Measurements from ENCODE around the gene RYR3. TPM values are rescaled to one million over a fixed set of nuclear protein-coding genes. Genes with fewer than 3 reads are reported as not detected.
"Not testable (repeated sequence)": the region's sequence is repeated elsewhere in the genome, so short reads cannot be mapped to it uniquely, and the experiment has no call there.

Gene RYR3
- total RNA-seq, 1 donor = 5.4 TPM

GRCh38 chr15:33561407-33561806, 250.6 kb downstream of the RYR3 start:
- DNase-seq (ENCODE audit: low read depth in 2 of 3, low spot score in 2 of 3) = no peak

- no peak for DNase-seq (ENCODE audit: low read depth in 2 of 3, low spot score in 2 of 3)
Observed at GRCh38 chr15:33561967-33562366, 251.2 kb downstream of the RYR3 start.

GRCh38 chr15:33565094-33565493, 254.3 kb downstream of the RYR3 start:
- DNase-seq (ENCODE audit: low read depth in 2 of 3, low spot score in 2 of 3) = no peak

- DNase-seq (ENCODE audit: low read depth in 2 of 3, low spot score in 2 of 3) = no peak
Observed at GRCh38 chr15:33567652-33568051, 256.9 kb downstream of the RYR3 start.

GRCh38 chr15:33569036-33569435, 258.3 kb downstream of the RYR3 start:
- DNase-seq (ENCODE audit: low read depth in 2 of 3, low spot score in 2 of 3) = no peak

- not testable (repeated sequence) for DNase-seq (ENCODE audit: low read depth in 2 of 3, low spot score in 2 of 3)
Observed at GRCh38 chr15:33577911-33578310, 267.1 kb downstream of the RYR3 start.

- no peak for DNase-seq (ENCODE audit: low read depth in 2 of 3, low spot score in 2 of 3)
Observed at GRCh38 chr15:33580526-33580925, 269.8 kb downstream of the RYR3 start.

- no peak for DNase-seq (ENCODE audit: low read depth in 2 of 3, low spot score in 2 of 3)
Observed at GRCh38 chr15:33581032-33581431, 270.3 kb downstream of the RYR3 start.

- DNase-seq (ENCODE audit: low read depth in 2 of 3, low spot score in 2 of 3) = no peak
Observed at GRCh38 chr15:33584797-33585196, 274.0 kb downstream of the RYR3 start.

GRCh38 chr15:33586786-33587697, 276.3 kb downstream of the RYR3 start:
- no peak for DNase-seq (ENCODE audit: low read depth in 2 of 3, low spot score in 2 of 3)

- DNase-seq (ENCODE audit: low read depth in 2 of 3, low spot score in 2 of 3) = no peak
Observed at GRCh38 chr15:33587773-33588172, 277.0 kb downstream of the RYR3 start.

GRCh38 chr15:33592864-33593263, 282.1 kb downstream of the RYR3 start:
- DNase-seq (ENCODE audit: low read depth in 2 of 3, low spot score in 2 of 3) = no peak

- not testable (repeated sequence) for DNase-seq (ENCODE audit: low read depth in 2 of 3, low spot score in 2 of 3)
Observed at GRCh38 chr15:33598382-33598781, 287.6 kb downstream of the RYR3 start.

- no peak for DNase-seq (ENCODE audit: low read depth in 2 of 3, low spot score in 2 of 3)
Observed at GRCh38 chr15:33600212-33600611, 289.4 kb downstream of the RYR3 start.

GRCh38 chr15:33601461-33601860, 290.7 kb downstream of the RYR3 start:
- DNase-seq (ENCODE audit: low read depth in 2 of 3, low spot score in 2 of 3) = no peak

- DNase-seq (ENCODE audit: low read depth in 2 of 3, low spot score in 2 of 3) = no peak
Observed at GRCh38 chr15:33608714-33609113, 297.9 kb downstream of the RYR3 start.

- peak in 1 of 3 donors; percentile 26 for DNase-seq (ENCODE audit: low read depth in 2 of 3, low spot score in 2 of 3)
Observed at GRCh38 chr15:33612721-33613304, 302.0 kb downstream of the RYR3 start.

GRCh38 chr15:33616475-33616874, 305.7 kb downstream of the RYR3 start:
- peak in 1 of 3 donors; percentile 42 for DNase-seq (ENCODE audit: low read depth in 2 of 3, low spot score in 2 of 3)

- no peak for DNase-seq (ENCODE audit: low read depth in 2 of 3, low spot score in 2 of 3)
Observed at GRCh38 chr15:33618350-33618749, 307.6 kb downstream of the RYR3 start.

- no peak for DNase-seq (ENCODE audit: low read depth in 2 of 3, low spot score in 2 of 3)
Observed at GRCh38 chr15:33621141-33621540, 310.4 kb downstream of the RYR3 start.

GRCh38 chr15:33623010-33623409, 312.2 kb downstream of the RYR3 start:
- DNase-seq (ENCODE audit: low read depth in 2 of 3, low spot score in 2 of 3) = no peak

GRCh38 chr15:33624439-33624838, 313.7 kb downstream of the RYR3 start:
- DNase-seq (ENCODE audit: low read depth in 2 of 3, low spot score in 2 of 3) = no peak

All from hematopoietic multipotent progenitor cell (in vitro differentiated cells).